Cardiac fibroblast (primary cell): ENCODE measurements around the gene MYL3.

Experiments
- DNase-seq, 2 donors: peaks; one replicate each; pipeline versions ENCODE4 v3.0.0 to v3.0.0-alpha.2; 2010; ENCODE audit warnings: low read depth in 2 of 2
- H3K4me3 ChIP-seq, 2 donors: replicated peaks in 1 of 2; 1 replicate in 1 of 2; 2 replicates in 1 of 2; pipeline ENCODE4 v1.5.1; 2011; ENCODE audit warnings: low read depth in 2 of 2, low read length in 2 of 2, mild to moderate bottlenecking in 2 of 2, moderate library complexity in 1 of 2
- TF ChIP-seq, protein P1 (sequence below): IDR thresholded peaks from one replicate; pipeline ENCODE4 v1.5.1; 2011; ENCODE audit warnings: low read depth, mild to moderate bottlenecking, low read length, inconsistent platforms

MYL3 gene

DNA sequence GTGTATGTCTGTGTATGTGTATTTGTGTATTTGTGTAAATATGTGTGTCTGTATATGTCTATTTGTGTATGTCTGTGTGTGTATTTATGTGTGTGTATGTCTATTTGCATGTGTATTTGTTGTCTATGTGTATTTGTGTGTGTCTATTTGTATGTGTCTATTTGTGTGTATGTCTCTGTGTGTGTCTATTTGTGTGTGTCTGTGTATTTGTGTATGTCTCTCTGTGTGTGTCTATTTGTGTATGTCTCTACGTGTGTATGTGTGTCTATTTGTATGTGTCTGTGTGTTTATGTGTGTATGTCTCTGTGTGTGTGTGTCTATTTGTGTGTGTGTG lies 44.7 kb upstream of the MYL3 start:
- DNase-seq = no peak
- no peak overlapping the region for H3K4me3 ChIP-seq
- TF ChIP-seq, protein P1, sequence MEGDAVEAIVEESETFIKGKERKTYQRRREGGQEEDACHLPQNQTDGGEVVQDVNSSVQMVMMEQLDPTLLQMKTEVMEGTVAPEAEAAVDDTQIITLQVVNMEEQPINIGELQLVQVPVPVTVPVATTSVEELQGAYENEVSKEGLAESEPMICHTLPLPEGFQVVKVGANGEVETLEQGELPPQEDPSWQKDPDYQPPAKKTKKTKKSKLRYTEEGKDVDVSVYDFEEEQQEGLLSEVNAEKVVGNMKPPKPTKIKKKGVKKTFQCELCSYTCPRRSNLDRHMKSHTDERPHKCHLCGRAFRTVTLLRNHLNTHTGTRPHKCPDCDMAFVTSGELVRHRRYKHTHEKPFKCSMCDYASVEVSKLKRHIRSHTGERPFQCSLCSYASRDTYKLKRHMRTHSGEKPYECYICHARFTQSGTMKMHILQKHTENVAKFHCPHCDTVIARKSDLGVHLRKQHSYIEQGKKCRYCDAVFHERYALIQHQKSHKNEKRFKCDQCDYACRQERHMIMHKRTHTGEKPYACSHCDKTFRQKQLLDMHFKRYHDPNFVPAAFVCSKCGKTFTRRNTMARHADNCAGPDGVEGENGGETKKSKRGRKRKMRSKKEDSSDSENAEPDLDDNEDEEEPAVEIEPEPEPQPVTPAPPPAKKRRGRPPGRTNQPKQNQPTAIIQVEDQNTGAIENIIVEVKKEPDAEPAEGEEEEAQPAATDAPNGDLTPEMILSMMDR = peak; percentile 31

DNA sequence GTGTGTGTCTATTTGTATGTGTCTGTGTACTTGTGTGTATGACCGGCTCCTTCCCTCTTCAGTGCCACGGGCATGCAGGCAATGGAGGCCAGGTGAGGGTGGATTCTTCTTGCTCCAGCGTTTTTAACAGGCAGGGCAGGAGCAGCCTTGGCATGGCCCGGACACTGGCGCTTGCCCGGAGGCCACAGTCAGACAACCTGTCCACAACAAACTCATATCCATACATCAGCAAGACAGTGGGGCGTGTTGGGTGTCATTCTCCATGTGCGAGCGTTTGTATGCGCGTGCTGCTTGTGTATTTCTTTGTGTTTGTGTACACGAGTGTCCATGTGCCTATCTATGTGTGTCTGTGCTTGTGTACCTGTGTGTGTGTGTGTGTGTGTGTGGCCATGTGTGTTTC lies 44.0 kb upstream of the MYL3 start:
- no peak overlapping the region for H3K4me3 ChIP-seq
- no peak for DNase-seq
- TF ChIP-seq, protein P1 = no peak

DNA sequence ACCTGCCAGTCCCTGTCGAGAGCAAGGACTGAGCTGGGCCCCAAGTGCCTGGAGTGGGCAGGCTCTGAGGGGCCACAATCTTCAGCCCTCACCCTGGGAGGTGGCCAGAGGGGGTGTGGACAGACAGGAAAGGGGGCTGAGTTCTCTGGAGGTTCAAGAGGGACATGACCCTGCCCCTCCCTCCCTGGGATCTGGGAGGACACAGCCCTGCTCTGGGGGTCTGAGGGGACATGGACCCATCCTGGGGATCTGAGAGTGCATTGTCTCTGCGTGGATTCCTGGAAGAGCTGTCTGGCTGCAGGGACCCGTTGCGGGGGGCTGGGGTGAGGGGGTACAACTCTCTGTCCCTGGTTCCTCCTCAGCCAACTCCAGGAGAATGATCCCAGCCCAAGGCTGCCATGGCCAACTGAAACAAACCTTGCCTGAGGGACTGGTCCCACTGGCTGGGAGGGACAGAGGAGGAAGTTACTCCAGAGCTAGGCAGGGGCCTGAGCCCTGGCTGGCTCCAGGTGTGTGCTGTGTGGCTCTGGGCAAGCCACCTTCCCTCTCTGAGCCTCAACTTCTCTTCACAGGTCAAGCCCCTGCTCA lies 43.3 kb upstream of the MYL3 start:
- TF ChIP-seq, protein P1 = no peak
- no peak for DNase-seq
- no peak overlapping the region for H3K4me3 ChIP-seq

- TF ChIP-seq, protein P1 = no peak
- DNase-seq = no peak
- no peak overlapping the region for H3K4me3 ChIP-seq
Observed at GRCh38 chr3:46905661-46906451, 42.6 kb upstream of the MYL3 start.

DNA sequence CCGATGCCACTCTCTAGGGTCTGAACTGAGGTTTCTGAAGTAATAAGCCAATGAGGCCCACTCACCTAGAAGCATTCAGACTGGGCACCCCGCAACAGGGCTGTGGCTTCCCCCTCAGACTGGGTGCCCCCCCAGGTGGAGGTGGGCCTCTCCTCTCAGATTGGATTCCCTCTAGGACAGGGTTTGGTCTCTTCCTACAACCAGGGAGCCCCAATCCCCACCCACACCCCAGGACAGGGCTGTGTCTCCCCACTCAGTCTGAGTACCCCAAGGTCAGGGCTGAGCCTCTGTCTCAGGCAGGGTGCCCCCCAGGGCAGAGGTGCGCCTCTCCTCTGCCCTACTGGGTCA lies 41.9 kb upstream of the MYL3 start:
- H3K4me3 ChIP-seq = no peak overlapping the region
- TF ChIP-seq, protein P1 = no peak
- DNase-seq = no peak

DNA sequence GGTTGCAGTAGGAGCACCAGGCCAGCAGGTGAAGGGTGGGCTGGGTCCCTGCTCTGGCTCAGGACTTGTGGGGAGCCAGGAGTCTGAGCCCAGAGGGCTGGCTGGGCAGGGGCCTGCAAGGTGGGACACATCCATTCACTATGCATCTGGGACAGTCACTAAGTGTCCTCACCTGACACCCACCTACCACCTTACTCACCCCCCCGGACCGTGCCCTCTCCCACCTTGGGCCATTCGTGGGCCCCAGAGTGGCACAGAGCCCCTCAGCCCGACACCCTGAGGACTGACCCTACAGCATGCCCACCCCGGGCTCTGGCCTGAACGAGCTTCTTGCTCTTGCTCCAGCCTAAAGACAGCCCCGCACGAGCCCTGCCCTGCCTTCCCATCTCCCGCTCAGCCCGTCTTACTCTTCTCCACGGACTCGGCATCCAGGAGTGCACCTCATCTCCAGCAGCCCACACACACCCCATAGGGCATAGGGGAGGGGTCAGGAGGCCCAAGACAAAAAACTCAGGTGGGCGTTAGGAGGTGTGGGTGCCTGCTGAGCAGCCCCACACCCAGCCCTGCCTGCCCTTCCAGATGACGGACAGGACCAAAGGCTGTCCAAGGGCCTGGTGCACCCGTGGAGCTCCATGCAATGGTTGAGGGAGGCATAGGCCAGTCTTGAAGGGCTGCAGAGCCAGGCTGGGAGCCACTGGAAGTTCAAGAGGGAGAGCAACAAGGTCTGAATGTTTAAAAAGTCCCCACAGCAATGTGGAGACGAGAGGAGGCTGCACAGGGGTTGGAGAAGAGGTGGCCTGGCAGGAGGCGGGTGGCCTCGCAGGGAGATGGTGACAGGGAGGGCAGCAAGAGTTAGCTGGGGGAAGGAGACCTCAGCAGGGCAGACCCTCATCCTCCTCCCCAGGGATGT lies 41.3 kb upstream of the MYL3 start:
- TF ChIP-seq, protein P1 = no peak
- no peak for DNase-seq
- H3K4me3 ChIP-seq = no peak overlapping the region
